HG03575 (cell line): ENCODE measurements around the gene FGD5.

ENCODE experiments used
- ATAC-seq: cut with Tn5 transposase; IDR thresholded peaks from one replicate; pipeline ENCODE4 v1.9.1; 2021; ENCODE audit not compliant: unreplicated experiment, insufficient number of reproducible peaks, low FRiP score; ENCODE audit errors: extremely low read depth

Gene FGD5

DNA sequence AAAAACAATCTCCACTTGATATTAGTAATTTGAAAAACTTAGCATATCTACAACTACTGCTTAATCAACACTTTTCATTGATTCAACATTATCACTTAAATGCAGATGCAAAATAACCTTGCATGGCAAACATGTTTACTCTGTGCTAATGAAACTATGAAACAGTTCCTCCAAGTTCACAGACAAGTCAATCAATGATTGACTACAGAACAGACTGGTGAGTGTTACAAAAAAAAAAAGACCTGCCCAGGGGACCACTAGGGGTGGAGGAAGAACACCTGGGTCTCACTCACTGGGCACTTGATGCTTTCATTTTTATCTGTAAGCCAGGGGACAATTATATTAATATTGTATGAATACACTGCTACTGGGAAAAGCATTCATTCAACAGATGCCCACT lies 124.3 kb downstream of the FGD5 start:
- no peak for ATAC-seq

DNA sequence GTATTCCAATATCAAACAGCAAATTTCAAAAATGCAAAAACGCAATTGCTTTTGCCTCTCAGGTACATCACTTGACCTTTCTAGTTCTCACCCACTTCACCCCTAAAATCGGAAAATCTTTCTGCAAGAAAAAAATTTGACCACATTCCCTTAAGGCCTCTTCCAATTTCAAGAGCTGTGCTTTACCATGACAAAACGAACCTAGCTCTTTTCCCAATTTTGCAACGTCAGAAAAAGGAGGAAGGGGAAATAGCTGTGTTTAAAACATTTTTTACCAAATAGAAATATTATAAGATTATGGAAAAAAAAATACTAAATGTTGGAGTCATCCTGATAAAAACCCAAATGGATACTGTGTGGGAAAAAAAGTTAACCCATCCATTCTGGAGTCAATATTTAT lies 127.5 kb downstream of the FGD5 start:
- ATAC-seq, result no peak

DNA sequence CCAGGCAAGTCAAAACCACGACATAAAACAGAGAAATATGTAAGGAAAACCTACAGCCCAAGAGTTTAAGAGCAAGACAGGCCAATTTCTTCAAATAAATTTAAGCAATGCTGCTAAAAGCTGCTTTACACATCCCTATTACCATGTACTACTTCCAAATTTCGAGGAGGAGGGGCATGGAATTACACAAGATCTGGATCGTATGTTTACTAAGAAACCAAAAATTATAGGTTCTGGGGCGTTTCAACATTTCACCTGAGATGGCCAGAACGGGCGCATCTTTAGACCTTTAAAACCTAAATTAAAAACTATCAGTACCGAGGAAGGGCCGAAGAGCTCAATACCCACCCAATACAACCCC lies 128.0 kb downstream of the FGD5 start:
- ATAC-seq, result no peak

GRCh38 chr3:14947100-14947885 lies 128.5 kb downstream of the FGD5 start, which contains the start of gene NR2C2:
Gene NR2C2 (plus strand): TSS chr3:14947583. CDS start chr3:15003915, 56,332 bp downstream.
- no peak for ATAC-seq

DNA sequence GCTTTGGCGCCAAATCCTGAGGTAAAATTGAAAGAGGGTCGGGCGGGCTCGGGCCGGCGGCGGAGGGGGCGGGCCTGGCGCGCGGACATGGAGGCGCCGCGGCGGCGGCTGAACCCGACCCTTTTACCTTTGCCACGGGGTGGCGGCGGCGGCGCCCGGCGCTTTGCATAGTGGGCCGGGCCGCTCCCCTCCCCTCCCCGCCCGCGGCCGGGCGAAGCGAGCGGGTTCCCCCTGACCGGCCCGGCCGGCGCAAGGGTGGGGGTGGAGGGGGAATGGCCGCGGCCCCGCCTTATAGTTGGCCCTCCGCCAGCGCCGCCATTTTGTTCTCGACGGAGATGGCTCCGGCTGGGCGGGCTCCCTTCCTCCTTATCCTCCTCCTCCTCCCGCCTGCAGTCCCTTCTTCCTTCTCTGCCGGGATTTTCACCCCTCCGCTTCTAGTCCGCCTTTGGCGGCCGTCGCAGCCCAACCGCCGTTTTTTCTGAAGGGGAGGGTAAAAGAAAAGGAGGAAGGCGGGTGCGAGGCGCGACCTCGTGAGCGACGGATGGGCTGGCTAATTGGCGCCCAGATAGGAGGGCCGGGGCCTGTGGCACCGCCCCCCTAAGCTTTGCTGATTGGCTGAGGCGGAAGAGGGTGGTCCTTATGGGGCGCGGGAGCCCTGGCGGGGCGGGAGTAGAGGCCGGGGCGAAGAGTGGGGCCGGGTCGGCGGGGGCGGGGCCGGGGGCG lies 129.3 kb downstream of the FGD5 start:
- peak; percentile 78 for ATAC-seq

DNA sequence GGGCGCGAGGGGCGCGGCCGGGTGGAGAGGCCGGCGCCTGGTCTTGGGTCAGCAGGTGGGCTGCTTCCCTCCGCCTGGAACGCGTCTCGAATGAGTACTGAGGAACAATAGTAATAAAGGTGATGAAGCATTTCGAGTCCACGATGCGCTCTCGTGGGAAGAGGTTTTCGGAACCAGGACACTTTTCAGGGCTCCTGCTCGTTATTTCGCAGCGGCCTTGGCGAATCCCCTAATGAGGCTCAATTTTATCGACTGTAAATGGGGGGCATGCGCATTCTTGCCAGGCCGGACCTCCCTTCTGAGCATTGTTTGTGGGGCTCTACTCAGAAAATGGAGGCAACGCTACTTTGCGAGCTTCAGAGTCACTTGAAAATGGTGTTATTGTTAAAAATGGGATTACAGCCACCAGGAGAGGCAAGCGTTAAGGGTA lies 129.9 kb downstream of the FGD5 start:
- peak; percentile 4 for ATAC-seq

GRCh38 chr3:14949126-14949525 lies 130.4 kb downstream of the FGD5 start:
- no peak for ATAC-seq

GRCh38 chr3:14950274-14950673 lies 131.5 kb downstream of the FGD5 start:
- no peak for ATAC-seq

- ATAC-seq, result no peak
Observed at GRCh38 chr3:14957153-14957552, 138.4 kb downstream of the FGD5 start.

DNA sequence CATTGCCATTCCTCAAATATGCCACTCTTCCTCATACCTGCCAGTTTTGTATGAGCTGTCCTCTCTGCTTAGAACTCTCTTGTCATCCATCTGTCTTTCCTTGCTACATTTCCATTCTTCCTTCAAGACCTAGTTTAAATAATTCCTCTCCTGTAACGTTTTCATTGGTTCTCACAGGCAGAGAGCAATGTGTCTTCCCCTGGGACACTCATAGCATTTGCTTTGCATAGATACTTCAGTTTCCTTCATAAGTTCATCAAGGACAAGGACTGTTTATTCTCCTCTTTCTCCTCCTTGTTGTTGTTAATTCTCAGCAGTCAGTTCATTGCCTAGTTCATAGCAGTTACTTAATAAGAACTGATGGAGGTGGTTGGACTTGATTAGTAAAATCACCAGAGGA lies 139.2 kb downstream of the FGD5 start:
- no peak for ATAC-seq

DNA sequence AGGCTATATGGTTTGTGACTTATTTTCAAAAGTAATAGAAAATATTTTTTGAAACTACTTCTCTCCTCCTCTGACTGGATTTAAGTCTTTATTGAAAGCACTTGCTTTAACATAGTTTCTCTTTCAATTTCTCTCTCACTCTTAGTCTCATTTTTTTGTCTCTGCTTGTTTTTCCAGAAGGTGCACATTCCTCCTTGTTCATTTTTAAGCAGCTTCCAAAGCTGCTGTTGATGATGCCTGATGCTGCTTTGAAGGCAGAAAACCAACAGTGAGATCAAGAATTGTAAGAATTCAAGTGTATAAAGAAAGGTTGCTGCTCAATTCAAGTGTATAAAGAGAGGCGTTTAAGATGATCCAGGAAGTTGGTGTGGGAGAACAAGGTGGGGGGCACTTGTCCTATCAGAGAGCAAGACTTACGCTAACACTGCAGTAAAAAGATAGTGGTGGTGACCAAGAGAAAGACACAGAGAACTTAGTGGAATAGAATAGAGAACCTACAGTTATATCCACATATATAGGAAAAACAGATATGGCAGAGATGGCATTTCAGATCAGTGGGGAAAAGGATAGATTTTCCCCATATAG lies 140.7 kb downstream of the FGD5 start:
- ATAC-seq, result no peak

DNA sequence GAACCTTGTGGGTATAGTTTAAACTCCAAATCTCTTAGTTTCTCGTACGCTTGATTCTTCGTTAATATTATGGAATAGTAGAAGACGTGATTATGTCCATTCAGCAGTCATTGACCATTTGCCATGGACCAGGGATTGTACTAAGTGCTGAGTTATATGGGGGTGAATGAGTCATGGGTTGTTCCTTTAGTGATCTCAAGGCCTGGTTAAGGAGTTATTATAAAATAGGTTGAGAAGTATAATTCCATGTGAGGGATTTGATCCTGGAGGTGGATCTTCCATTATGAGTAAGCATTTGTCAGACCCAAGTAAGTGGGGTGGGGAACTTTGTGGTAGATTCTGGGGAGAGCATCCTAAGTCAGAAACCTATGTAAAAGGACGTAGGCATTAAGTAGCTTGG lies 144.0 kb downstream of the FGD5 start:
- no peak for ATAC-seq

- no peak for ATAC-seq
Observed at GRCh38 chr3:14967285-14967684, 148.5 kb downstream of the FGD5 start.

- ATAC-seq, result no peak
Observed at GRCh38 chr3:14969671-14970070, 150.9 kb downstream of the FGD5 start.

DNA sequence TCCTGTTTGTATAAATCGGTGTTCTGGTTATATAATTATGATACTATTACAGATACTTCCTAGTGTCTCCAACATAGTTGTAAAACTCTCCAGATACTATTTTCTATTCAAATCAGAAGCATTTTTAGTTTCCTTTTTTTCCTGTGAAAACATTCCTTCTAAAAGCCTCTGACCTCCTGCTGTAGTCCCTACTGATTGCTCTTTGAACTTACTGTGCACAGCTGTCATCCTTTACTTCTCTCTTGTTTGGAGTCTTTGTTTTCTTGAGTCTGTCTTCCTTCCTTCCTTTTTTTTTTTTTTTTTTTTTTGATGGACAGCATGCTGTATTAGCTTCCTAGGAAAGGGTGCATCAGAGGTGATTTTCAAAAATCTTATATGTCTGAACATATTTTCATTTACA lies 157.6 kb downstream of the FGD5 start:
- ATAC-seq, result no peak

GRCh38 chr3:14980689-14981088 lies 161.9 kb downstream of the FGD5 start:
- ATAC-seq, result no peak
